SIG-M5 treated with dmso at 0.1 percent for 504 hours (cell line): Measurements from ENCODE around the gene KBTBD13.

Experiments used
- DNase-seq: peaks from one replicate; lab custom pipeline; 2025; ENCODE audit not compliant: unreplicated experiment; lab: John Stamatoyannopoulos, UW

The KBTBD13 gene

GRCh38 chr15:65105038-65105437 is 28.5 kb downstream of the KBTBD13 start:
- DNase-seq = no peak

GRCh38 chr15:65106011-65106590 is 29.6 kb downstream of the KBTBD13 start:
- no peak for DNase-seq

- no peak for DNase-seq
Measured at GRCh38 chr15:65110676-65111292, 34.2 kb downstream of the KBTBD13 start.

GRCh38 chr15:65115086-65115485 is 38.5 kb downstream of the KBTBD13 start, which contains the start of gene UBAP1L:
Gene UBAP1L (minus strand): TSS chr15:65115200. CDS start chr15:65106215, 8,985 bp downstream.
- DNase-seq = no peak

- no peak for DNase-seq
Measured at GRCh38 chr15:65115542-65115941, 39.0 kb downstream of the KBTBD13 start.
